SKM-1 treated with dmso at 0.1 percent for 144 hours (cell line): ENCODE results near the gene CAGE1.

Experiments used
- DNase-seq: peaks from one replicate; lab custom pipeline; 2025; ENCODE audit not compliant: unreplicated experiment; lab: John Stamatoyannopoulos, UW

The CAGE1 gene

DNA sequence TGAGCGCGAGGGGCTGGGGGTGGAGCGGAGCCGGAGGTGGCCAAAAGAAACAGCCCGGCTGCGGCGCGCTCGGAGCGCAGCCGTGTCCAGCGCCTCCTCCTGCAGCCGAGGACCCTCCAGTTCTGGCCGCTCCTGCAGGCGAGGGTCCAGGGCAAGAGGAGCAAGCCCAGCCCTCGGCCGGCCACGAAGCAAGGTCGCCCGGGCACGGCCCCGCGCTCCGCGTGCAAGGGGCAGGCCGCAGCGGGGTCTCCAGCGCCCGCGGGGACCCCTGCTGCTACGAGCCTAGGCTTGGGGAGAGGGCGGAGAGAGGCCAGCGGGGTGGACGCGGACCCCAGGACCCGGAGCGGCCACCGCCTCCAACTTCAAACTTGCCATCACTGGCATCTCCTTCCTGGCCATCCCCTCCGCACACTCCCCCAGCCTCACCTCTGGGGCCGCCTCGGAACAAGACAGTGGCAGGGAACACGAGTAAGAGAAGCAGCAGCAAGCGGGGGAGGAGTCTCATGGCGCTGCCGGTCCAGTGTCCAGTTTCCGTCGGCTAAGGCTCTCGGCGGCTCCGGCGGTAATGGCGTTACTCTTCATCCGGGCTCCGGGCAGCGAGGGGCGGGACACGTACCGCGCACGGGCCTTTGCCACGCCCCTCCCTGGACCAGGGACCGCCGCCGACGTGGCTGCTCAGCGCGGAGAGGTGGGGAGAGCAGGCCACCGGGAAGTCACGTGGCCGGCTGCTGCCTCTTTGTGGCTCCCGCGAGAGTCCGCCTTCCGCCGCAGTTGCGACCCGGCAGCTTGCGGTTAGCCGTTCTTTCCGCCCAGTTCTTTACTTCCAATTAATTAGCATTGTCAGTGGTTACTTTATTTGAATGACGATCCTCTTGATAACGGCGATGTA lies 76.7 kb downstream of the CAGE1 start, which contains the start of gene SSR1:
TSS of gene SSR1 (minus strand) at position 584 of the 889 bp plus-strand sequence. CDS start at position 505, 79 bp downstream.
- peak; percentile 95 for DNase-seq

DNA sequence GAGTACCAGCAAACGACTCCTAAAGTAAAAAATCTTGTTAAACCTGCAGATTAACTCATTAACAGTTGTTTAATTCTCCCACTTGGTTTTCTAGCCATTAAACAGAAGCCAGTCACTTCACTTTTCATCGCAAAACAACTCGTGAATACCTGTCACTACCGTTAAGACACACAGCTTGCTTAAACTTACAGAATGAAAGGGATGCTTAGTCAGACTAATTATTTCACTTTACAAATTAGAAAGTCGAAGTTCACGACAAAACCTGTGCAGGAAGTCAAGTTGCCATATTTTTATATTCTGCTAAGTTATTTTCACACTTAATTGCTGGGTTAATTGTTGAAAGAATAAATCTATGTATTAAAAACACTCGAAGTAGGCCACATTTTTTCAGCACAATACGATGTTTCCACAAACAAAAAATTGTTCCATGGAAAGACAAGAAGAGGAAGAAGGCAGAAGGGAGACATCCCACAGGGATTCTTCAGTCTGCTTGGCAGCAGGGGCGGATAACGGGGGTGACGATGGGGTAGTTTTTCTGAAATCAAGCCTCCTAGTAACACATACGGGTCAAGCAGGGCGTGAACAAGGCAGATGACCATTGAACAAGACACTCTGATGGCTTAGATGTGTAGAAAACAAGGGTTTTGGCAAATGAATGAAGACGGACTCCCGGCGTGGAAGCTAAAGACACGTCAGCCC lies 77.5 kb downstream of the CAGE1 start:
- no peak for DNase-seq

DNA sequence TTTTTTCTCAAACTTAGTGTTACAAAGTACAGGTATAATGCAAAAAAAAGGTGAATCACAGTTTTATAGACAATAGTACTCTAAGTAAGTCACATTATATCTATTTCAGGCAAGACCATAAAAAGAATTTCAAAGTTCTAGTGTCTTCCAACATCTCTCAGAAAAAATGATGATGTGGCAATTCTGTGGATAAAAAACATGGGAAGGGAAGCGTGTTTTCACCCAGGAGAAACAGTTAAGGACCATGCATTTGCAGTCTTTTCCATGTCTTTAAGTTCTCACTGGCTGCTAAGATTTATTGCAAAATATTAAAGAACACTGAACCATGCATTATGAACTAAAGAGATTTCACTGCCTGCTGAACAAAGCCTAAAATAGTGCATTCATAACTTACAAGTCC lies 78.4 kb downstream of the CAGE1 start:
- DNase-seq: no peak

DNA sequence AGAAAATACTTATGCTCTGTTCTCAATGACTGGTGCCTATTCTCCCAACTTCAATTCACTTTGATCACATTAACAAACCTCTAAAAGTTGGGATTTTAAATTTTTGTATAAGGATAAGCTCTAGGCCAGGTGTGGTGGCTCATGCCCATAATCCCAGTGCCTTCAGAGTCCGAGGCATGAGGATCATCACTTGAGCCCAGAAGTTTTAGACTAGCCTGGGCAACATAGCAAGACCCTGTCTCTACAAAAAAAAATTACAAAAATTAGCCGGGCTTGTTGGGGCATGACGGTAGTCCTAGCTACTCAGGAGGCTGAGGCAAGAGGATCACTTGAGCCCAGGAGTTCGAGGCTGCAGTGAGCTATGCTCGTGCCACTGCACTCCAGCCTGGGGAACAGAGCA lies 80.5 kb downstream of the CAGE1 start:
- no peak for DNase-seq

DNA sequence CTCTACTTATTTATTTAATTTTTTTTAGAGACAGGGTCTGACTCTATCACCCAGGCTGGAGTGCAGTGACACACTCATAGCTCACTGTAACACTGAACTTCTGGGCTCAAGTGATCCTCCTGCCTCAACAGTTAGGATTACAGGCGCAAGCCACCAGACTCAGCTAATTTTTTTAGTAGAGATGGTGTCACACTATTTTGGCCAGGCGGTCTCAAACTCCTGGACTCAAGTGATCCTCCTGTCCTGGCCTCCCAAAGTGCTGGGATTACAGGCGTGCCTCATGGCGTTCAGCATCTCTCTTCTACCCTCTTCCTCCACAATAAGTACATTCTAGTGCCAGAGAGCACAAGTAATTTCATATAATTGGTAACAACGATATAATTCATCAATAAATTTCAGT lies 82.0 kb downstream of the CAGE1 start:
- DNase-seq: no peak

DNA sequence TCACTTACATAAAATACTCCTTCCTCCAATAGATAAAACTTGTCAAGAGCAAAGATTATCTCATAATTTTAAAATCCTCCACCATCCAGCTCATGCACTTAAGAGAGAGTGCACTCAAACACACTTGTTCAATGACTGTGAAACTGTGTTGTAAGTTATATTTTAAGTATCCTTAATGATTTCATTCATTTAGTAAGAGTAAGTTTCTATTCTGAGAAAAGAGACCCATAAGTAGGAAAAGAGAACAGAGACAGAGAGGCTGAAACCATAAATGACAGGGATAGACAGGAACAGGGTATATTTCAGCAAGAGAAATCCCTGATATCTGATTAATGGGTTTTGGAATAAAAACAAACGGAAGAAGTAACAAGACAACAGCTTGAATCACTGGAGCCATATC lies 84.7 kb downstream of the CAGE1 start:
- DNase-seq: no peak

DNA sequence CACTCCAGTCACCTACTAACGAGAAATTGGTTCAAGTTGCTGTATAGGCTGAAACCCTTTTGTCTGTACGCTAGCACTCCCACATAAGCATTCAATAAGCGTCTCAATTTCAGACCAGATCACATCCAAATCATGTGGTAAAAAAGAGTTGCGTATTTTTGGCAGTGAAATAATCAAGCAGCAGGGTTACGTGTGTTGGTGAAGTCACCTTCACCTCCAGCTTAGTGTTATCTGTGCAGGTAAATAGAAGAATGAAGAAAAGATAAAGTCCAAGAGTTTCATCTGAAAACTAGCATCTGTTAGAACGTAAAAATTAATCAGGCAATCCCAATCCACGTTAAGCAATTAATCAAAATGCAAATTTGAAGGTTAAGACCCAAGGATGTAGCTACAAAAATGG lies 87.8 kb downstream of the CAGE1 start:
- DNase-seq: no peak

DNA sequence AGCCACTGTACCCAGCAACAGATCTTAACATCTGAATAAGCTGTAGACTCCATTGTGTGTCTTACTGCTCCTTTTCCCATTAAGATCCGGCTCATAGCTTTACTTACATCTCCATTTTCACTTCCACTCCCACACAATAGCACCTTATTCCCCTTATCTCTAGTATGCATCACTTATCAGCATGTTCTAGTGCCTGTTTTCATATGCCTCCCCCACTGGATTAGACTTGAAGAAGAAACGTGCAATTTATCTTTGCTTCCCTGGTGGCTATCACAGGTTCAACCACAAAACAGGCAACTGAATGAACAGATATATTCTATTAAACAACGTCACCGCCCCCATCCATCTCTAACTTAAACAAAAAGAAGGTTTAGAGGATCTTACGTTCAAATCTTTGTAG lies 88.6 kb downstream of the CAGE1 start:
- DNase-seq: no peak

DNA sequence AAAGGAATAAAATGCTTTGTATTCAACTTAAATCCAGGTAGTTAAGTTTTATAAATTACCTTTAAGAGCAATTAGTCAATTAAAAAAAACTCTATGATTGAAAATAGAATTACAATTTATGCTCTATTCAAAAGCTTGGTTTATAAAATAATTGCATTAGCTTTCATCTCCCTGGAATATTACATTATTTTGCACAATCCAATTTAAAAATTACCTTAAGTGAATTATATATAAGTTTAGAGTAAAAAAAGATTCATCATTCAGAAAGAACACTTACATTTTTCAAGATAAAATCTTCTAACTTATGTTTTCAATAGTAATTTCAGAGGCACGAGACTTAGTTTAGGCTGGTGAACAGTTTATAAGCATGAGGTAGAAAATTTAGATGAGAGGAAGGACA lies 91.4 kb downstream of the CAGE1 start:
- DNase-seq: no peak

DNA sequence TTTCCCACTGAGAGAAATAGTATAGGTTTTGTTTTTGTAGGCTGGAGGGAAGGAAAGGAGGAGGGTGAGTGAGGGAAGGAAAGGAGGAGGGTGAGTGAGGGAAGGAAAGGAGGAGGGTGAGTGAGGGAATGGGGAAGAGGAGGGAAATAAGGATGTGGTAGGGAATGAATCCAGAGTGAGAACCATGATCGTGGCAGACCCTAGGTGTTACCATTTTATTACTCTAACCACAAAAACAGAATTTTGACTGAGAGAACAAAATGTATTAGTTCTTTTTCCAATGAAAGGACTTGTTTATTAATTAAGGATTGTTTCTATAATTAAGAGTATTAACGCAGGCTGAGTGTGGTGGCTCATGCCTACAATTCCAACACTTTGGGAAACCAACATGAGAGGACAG lies 92.9 kb downstream of the CAGE1 start:
- DNase-seq: no peak

DNA sequence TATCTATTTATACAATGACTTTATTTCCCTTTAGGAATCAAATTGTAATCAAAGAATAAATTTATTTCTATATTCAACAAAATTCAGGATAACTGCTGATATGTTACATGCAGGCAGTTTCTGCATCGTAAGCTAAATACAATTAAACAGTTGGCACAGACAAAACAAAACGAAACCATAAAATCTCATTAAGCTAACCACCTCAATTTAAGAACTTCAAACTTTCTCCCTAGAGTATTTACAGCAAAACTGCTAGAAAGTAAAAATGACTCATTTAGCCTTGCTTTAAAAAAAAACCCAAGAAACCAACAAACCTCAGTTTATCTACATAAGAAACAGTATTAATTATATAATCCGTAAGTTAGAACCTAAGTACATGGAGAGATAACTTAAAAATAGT lies 93.6 kb downstream of the CAGE1 start:
- DNase-seq: no peak

DNA sequence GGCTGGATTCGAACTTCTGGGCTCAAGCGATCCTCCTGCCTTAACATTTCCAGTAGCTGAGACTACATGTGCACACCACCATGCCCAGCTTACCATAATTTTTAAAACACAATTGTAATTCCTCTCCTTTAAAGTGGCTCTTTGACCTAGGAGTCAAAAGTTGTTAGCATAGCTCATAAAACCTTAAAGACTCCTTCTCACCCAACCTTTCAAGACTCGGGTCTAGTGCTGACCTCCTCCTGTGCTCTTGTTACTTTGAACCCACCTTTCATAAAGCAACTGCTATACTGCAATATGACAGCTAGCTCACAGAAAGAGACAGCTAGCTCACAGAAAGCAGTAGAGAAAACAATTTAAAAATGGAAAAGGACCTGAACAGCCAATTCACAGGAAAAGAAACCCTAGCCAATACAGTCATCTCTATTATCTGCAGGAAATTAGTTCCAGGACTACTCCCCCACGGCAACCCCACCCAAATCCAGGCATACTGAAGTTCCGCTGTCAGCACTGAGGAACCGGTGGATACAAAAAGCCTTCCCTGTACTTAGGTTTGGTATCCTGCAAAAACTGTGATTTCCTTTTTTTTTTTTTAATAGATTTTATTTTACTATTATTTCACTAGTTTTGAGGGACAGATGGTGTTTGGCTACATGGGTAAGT lies 96.8 kb downstream of the CAGE1 start:
- no peak for DNase-seq

DNA sequence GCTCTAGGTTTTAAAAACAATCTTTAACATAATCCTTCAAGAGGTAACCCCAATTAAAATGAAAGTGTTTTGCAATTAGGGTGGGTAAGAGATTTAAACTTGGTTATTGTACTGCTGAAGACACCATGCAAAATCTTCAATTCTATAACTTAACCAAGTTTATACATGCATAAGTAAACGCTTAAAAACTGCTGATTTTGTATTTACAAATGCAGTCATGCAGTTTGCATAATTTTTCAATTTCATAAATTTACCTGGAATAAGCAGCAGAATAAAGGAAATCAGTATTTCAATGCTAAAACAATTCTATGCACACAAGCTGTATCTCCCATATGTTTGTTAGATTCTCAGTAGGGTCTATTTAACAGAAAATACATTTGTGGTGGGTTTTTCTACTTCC lies 99.5 kb downstream of the CAGE1 start:
- no peak for DNase-seq

DNA sequence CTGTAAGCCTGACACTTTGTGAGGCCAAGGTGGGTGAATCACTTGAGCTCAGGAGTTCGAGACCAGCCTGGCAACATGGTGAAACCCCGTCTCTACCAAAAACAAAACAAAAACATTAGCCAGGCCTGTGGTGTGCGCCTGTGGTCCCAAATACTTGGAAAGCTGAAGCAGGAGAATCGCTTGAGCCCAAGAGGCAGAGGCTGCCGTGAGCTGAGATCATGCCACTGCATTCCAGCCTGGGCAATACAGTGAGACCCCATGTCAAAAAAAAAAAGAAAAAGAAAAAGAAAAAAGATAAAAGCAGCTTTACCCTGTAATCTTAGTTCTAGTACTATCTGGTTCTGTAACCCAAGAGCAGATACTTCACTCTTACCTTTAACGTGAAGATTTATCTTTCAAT lies 104.1 kb downstream of the CAGE1 start:
- DNase-seq: no peak

DNA sequence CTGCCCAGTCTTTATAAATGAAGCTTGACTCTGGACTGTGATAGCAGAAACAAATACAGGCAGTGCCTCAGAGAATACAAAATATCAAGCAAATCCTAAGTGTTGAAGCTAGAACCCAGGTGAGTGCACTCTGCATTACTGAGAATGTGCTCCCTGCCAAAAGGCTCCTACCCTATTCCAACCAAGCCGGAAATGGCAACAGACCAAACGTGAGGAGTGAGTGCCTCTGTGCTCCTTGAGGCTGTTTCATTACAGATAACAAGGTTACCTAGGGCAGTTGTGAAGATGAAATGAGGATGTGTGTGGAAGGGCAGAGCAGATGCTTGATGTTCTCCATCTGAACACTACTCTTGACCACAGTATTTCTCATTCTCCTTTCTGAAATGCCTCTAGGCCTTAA lies 105.9 kb downstream of the CAGE1 start:
- DNase-seq: no peak

DNA sequence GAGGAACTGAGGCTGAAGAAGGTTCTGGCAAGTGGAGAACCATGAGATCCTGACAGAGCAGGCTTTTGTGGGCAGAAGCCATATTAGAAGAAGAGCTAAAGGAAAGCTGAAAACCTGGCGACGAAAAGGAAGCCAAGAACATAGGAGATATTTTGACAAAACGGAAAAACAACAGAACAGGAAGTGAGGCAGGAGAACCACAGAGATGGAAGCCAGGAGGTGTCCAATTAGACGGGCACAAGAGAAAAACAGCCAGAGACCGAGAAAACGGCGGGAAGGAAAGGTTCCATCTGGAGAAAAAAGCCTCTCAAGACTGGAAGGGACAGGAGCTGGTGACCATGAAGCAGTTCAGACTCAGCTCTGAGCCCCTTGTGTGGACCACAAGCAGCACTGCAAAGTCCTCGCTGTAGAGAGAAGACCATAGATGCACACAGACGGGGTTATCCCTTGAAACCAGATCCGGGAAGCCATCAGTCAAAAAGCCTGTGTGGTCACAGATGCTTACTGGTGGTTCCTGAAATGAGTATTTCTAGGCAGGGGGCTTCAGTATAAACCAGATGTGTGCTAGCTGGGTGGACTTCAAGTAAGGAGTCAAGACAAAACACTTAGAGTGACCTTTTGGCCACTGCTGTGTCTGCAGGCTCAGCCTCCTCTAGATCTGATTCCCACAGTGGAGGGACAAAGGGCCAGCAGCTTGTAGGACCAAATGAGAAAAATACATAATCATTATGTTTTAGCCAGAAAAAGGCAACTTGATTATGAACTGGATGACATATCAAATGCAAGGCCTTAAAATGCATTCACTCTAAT lies 107.2 kb downstream of the CAGE1 start:
- DNase-seq: no peak
